GDM1 (cell line): ENCODE measurements around the gene AFAP1L2.
A peak's percentile ranks its signal among the peaks of the same experiment; 100 is the strongest.
"Not testable (repeated sequence)": the region's sequence is repeated elsewhere in the genome, so short reads cannot be mapped to it uniquely, and the experiment has no call there.

Experiments
- DNase-seq: peaks from one replicate; lab custom pipeline; 2025; lab: John Stamatoyannopoulos, UW

Gene AFAP1L2

DNA sequence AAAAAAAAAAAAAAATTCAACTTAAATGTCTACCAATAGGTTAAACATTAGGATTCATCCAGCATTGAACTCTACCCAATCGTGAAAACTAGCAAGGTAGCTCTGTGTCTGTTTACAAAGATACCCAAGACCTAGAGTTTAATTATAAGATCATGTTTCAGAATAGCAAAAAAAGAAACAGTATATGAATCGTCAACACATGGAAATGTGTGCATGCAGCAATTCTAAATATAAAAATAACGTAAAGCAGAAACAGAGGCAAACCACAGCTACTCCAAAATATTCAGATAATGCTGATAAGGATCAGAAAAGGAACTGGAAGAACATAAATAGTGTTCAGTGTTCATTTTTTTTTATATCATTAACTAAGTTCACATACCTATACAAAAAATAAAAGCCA is 68.7 kb downstream of the AFAP1L2 start:
- DNase-seq, result no peak

DNA sequence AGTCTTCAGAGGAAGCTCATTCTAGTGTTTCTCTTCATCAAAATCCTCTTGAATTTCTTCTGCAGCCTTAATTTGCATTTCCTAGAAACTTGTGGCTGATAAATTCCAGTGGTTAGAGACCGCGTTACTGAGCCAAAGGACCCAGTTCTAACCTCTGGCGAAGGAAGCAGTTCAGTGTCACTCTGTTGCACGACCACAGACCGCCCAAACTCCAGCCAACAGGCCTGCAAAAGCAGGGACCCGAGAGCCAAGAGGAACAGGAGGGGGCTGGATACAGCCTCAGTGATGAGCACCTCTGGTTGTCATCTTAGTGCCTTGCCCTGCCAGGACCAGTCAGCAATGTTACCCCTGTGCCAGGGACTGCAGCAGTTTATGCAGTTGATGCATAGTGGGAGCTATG is 70.0 kb downstream of the AFAP1L2 start:
- no peak for DNase-seq

DNA sequence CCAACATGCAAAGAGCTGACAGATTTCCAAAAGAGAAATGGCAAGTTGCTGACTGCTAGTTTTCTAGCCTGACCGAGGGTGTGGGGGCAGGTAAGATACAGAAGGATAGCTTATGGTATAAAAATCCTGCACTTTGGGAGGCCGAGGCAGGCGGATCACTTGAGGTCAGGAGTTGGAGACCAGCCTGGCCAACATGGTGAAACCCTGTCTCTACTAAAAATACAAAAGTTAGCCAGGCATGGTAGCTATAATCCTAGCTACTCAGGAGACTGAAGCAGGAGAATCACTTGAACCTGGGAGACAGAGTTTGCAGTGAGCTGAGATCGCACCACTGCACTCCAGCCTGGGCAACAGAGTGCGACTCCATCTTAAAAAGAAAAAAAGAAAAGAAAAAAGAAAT is 70.9 kb downstream of the AFAP1L2 start:
- DNase-seq, result not testable (repeated sequence)

DNA sequence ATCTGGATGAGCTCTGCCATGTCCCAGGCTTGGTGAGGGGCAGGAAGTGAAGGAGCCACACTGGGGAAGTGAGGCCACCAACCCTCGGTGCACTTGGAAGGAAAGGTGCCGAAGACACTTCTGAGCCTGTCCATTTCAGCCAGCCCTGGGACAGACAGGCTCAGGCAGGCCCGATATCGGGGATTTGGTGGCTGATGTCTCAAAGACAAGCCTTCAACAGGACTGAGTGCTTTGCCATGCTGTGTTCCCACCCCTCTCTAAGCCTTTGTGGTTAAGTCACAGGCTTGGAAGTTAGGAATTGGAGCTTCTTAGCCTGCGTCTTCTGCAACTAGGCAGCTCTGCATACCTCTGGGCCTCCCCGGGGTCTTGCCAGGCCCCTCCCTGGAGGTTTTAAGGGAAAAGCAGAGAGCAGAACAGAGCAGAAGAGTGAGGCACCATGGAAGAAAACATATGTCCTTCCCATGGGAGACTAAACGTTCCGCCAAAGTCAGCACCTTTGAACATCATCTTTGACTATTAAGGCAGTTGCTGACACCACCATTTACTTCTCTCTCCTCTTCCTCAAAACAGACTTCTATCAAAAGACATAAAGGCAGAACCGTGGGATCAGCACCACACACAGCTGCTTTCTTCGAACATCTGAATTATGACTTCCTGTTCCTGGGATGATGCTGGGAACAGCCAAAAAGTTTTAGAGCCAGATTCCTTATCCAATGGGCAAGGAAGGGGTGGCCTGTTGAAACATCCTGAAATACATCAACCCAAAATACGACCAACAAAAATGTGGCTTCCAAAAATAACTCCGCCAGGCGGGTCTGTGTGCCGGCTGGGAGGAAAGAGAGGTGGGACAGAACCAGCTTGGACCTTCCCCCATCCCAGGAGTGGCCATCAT is 71.8 kb downstream of the AFAP1L2 start:
- DNase-seq, result no peak

DNA sequence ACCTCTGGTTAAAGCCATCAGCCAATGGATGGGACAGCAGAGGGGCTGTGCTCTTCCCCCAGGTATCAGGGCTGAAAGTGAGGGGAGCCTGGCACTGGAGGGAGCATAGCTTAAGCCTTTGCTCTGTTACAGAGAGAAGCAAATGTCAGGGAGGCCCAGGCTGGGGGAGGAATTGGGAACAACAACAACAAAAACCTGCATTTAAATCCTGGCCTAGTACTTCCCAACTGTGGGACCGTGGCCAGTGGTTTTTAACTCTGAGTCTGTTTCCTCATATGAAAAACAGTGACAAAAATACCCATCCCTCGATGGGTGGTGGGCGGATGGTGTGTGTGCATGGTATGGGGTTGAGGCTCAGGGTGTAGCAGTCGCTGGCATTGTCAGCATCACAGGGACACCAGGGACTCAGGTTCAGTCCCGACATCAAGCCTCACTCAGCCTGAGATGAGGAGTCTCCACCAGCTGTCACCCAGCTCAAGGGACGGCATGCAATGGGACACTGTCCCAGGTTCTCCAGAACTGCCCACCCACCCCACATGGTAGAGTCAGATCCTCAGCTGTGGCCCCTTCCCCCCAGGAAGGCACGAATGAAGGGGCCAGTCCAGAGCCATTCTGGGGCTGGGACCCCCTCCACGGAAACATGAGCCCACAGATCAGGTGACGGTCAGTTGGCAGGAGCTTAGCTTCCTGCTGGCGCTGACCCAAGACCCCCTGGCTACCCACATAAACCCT is 74.5 kb downstream of the AFAP1L2 start:
- peak; percentile 11 for DNase-seq

DNA sequence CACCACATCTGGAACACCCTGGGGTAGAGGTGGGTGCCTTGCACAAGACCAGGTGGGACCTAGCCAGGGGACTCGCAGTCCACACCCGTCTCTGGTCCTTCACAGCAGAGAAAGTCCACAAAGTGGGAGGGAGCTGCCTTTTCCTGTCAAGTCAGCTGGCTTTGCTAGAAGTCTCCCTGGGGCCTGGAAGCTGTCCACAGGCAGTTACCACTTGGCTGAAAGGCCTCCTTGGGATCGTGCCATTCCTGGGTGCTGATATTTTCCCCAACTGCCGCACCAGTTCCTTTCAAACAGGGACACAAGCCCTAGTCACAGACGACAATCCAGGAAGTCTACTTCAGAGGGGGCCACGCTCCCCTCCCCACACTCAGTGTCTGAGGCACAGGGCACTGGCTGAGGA is 75.4 kb downstream of the AFAP1L2 start:
- no peak for DNase-seq

DNA sequence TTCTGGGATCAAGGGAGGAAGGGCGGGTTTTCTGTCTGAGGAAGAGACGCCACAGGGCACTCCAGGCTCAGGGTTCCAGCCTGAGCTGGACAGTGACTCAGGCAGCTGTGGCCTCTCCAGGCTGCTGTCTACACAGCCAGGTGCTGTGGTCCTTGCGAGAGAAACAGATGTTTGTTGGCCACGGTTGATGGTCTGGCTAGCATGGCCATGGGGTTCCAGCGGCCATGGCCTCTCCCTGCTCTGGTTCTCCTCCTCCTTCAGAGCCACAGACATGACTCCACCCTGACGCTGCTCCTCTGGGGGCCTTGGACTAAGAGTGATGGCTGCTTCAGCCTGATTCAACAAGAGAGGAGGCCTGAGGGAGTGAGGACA is 75.9 kb downstream of the AFAP1L2 start:
- no peak for DNase-seq

DNA sequence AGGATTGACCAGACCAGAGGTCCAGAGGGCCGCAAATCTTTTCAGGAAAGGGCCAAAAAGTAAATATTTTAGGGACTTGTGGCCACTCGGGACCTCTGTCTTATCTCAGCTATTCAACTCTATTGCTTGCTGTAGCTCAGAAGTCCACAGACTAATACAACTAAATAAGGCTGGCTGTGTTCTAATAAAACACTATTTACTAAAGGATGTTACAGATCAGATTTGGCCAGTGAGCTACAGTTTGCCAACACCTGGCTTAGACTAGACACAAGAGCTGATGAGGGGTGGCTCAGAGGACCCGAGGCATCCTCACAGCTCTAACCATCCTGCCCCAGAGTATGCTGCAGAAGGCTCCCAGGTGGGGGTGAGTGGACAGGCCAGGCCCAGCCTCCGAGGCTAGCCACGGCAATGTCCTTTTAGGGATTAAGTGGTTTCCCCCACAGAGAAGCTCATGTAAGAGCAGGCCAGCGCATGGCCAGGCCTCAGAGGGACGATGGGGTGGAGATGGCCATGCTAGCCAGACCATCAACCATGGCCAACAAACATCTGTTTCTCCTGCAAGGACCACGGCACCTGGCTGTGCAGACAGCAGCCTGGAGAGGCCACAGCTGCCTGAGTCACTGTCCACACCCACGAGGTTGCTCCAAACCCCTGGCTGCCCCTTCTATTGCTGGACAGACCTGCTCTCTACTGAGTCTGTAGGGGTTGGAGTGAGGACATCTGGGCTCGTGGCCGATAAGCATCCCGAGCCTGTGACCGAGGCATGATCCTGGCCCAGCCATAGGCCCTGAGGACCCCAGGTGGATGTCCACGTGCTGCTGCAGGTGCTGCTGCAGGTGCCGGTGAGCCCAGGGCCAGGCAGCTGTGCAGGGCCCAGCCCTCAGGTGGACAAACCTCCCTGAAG is 76.5 kb downstream of the AFAP1L2 start:
- DNase-seq, result no peak

DNA sequence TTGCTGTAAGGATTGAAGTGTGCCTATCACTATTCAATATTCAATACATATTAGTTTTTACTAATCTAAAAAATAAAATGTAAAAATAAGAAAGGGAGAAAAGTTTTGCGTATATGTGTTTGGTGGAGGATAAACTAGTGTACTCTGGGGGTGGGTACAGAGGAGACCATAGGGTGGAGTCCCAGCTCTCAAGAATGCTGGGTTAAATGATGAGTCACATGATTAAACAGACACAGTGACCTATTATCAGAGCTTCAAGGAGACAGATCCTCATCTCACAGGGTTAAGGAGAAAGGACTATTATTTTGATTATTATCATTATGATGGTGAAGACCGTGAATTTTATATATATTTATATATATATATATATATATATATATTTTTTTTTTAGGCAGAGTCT is 77.5 kb downstream of the AFAP1L2 start:
- DNase-seq, result no peak

DNA sequence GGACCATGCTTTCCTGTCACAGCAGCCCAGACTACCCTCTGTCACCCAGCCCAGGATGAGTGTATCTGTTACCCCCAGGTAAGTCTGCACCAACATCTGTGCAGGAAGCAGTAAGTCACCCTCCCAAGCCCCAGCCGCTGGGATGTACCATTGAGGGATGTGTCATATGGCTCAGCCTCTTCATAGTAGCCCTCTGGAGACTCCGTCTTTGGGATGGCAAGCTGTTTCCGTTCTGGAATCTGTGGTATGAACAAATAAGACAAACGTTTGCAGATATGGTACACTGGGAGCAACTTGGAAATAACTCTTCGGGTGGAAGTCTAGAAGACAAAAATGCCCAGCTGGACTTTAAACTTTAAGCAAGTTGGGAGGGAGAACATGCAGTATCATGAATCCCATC is 81.3 kb downstream of the AFAP1L2 start:
- DNase-seq, result no peak

DNA sequence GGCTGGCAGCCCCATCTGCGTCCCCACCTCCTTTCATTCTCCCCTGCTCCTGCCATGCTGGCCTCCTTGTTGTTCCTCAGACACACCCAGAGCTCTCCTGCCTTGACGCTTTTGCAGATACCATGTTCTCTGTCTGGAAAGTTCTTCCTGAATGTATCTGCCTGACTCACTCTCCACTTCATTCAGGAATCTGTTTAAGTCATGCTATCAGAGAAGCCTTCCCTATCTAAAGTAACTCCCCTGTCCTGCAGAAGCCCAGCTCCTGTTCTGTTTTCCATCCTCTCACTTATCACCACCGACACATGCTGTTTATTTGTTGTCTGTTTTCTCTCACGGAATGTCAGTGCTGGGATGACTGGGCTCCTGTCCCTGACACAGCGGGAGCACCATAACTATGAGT is 82.0 kb downstream of the AFAP1L2 start:
- no peak for DNase-seq

DNA sequence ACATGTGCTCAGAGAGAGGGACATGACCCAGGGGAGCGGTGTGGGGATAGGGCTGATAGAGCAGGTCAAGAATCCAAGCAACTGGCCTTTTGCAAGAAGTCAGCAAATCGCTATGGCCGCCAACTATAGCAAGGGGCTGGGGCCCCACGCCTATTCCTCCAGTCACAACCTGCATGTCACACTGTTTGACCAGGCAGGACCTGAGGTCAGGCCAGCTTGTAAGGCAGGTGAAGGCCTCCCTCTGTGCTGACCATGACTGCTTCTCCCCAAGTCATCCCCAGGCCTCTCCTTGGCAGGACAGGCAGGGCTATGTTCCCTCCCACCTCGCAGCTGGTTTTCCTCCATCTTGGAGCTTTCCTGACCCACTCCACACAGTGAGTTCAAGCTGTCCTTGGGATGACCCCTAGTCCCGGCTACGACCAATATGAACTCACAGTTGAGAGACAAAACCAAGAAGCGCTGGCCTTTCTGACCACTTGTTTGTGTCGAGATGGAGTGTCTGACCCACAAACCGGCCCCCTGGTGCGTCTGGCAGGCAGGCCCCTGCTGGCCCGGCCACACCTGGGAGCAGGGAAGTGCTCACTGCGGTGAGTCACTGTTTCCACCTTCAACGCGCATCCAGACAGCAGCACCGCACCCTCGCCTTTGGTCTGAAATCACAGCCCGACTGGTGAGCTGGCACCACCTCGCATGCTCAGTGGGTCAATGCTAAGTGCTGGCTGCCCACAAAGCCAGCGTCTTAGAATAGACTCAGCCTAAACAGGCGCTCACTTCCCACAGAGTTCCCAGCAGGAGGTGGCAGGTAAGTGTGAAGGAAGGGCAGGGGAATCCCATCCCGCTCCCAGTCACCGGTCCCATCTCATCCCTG is 83.8 kb downstream of the AFAP1L2 start:
- no peak for DNase-seq

DNA sequence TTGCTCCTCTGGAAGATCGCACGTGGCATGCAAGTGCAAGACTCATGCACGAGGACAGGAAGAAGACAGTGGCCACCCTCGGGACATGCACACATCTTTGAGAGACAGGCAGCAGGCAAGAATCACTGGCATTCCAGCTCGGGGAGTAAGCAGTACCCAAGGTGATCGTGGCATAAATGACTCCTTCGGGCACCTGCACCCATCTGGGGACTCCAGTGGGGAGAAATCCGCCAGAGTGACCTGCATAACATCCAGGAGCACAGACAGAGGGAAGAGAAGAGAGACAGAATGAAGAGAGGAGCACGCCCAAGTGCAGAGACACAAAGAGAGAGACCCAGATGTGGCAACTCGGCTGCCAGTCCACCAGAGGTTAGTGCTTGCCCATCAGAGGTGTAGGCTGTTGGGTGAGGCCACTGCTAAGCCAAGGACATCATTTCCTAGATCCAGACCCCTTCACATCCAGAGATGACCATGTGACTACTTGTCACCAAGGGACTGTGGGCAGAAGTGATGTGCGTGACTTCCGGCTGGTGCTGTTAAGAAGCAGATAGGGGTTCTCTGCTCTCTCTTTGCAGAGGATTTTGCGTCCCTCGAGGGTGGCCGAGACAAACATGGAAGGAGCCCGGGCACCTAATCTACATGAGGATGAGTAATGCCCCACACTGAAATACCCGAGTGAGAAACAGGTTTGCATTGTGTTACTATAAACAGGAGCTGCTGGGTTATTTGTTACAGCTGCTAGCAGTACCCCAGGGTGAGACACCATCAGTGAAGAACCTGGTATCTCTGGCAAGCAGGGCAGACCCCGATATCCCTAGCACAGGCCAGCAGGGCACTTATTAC is 84.7 kb downstream of the AFAP1L2 start:
- no peak for DNase-seq

DNA sequence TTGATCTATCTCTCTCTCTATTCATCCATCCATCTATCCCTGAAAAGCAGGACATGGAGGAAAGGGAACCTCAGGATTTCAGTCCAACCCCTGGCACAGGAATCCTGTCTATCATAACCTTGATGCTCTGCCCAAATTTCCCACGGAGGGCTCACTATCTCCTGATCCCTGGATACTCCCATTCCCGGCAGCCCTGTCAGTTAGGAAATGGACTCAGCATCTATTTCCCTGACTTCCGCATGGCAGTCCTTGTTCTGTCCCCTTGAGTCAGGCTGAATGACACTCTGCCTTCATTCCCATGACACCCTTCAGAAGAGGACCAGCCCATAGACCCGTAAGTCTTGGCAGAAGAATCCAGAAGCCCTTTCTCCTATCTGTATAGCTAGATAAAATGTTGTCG is 87.6 kb downstream of the AFAP1L2 start:
- no peak for DNase-seq

DNA sequence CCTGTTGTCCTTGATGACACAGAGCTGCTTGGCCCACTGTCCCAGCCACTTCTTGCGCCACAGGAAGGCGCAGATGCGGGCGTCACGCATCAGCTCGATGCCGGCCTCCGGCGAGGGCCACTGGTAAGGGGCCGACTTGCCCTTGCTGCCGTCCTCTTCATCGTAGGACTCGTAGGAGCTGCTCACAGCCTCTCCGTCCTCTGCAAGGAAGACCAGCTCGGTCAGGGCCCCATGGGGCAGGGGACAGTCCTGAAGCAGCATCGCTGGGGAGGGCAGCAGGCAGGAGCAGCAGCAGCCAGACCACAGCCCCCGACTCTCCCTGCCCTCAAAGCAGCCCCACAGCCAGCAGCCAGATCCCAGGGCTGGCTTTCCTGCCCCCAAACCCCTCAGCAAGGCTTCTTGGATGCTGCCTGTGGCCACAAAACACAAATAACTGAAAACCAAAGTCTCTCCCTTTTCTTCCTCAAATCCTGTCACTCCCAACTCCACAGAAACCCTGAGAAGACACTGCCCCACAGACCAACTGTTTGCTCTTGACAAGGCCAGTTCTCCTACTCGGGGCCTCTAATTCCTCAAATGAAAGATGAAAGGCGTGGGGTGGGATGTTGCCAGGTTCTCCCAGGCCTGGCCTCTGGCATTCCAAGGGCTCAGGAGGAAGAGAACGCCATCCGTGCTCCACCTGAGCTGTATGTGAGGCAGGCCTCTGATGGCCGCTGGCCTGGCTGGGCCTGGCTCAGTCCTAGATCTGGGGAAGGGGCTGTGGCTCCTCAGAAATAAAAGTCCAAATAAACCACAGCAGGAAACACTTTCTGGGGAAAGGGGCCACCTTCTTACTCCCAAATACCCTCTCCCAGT is 88.5 kb downstream of the AFAP1L2 start:
- no peak for DNase-seq

DNA sequence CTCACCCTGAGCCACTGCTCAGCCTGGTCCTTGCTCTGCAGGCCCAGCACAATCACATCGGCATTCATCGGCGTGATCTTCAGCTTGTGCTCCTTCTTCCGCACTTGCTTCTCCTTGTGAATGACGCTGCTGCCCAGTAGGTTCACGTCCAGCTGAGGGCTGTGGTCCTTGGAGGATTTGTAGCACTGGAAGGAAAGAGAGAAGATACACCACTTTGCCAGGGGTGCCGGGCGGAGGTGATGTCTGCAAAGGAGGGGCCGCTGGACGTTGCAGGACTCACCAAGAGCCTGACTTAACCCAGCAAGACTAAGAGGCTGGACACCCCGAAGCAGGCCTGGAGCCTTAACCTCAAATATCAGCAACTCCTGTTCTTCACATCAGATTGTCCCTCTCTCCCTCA is 90.4 kb downstream of the AFAP1L2 start:
- no peak for DNase-seq

DNA sequence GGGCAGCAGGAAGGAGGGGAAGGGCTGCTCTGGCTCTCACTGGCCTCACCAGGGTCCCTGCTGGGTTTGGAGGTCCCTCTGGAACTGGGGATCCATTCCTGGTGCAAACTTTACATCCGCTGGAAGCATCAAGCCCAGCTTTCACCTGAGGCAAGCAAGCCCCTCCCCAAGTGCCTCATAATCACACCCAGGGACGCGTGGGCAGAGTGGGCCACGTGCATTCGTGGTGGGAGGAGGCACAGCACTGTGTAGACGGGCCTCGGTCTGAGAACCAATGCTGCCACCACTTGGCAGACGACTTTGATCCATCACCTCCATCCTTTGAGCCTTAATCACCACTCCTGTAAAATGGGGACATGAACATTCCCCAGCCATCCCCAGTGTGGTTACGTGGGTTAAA is 91.2 kb downstream of the AFAP1L2 start:
- no peak for DNase-seq

DNA sequence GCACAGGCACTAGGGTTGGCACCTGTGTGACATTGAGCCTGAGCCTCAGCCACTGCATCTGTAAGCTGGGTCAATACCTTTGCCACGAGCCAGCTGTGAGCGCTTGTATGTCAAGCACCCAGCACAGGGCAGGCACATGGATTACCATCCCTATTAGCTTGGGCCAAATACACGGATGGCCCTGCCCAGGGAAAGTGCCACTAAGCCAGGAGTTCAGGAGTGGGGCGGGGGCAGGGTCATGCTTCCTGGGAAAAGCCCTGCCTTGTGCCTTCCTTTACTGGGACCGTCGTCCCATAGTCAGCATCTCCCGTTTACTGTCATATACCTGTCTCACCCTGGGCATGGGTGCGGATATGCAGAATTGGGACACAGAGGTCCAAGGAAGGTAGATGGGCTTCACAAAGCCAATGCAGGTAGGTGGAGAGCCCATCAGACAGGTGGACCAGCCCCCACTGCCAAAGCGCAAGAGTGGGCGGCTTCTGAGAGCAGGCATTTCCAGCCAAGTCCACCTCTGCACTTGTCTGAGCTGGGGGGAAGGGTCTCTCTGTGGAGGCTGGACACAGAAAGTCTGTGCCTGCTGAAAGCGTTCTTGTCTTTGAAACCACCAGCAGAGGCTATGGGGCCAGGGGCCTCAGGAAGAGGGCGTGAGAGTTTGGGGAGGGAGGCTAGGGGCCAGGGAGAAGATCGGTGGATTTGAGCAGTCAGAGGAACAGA is 92.6 kb downstream of the AFAP1L2 start:
- DNase-seq, result no peak

DNA sequence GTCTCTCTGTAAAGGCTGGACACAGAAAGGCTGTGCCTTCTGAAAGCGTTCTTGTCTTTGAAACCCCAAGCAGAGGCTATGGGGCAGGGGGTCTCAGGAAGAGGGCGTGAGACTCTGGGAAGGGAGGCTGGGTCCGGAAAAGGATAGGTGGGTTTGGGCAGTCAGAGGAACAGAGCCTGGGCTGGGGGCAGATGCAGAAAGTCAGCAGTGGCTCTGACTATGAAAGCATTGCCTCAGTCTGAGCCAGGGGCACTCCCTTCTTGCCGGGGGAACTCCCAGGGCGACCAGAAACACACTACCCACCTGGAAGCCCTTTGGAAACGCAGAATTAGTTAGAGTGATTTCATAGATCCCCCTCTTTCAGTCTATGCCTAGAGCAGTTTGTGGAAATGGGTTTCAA is 93.3 kb downstream of the AFAP1L2 start:
- DNase-seq, result no peak
